GM12864 (cell line): ENCODE data around the gene MYMK.

Source experiments
- DNase-seq: peaks from one replicate; pipeline ENCODE4 v3.0.0-alpha.2; 2011; ENCODE audit warnings: low read depth
- H3K4me3 ChIP-seq: 2 replicates; pipeline ENCODE4 v1.5.1; 2011; ENCODE audit warnings: mild to moderate bottlenecking, low read depth, low read length, control low read depth
- TF ChIP-seq, protein P1 (sequence below): IDR thresholded peaks from 2 replicates; pipeline ENCODE4 v1.5.1; 2011; ENCODE audit warnings: low read depth, mild to moderate bottlenecking, moderate library complexity, low read length, control low read depth, inconsistent platforms; ENCODE audit errors: missing control alignments

MYMK gene

GRCh38 chr9:133563291-133563796, 38.6 kb upstream of the MYMK start:
- no peak for DNase-seq
- TF ChIP-seq, protein P1, sequence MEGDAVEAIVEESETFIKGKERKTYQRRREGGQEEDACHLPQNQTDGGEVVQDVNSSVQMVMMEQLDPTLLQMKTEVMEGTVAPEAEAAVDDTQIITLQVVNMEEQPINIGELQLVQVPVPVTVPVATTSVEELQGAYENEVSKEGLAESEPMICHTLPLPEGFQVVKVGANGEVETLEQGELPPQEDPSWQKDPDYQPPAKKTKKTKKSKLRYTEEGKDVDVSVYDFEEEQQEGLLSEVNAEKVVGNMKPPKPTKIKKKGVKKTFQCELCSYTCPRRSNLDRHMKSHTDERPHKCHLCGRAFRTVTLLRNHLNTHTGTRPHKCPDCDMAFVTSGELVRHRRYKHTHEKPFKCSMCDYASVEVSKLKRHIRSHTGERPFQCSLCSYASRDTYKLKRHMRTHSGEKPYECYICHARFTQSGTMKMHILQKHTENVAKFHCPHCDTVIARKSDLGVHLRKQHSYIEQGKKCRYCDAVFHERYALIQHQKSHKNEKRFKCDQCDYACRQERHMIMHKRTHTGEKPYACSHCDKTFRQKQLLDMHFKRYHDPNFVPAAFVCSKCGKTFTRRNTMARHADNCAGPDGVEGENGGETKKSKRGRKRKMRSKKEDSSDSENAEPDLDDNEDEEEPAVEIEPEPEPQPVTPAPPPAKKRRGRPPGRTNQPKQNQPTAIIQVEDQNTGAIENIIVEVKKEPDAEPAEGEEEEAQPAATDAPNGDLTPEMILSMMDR: no peak

DNA sequence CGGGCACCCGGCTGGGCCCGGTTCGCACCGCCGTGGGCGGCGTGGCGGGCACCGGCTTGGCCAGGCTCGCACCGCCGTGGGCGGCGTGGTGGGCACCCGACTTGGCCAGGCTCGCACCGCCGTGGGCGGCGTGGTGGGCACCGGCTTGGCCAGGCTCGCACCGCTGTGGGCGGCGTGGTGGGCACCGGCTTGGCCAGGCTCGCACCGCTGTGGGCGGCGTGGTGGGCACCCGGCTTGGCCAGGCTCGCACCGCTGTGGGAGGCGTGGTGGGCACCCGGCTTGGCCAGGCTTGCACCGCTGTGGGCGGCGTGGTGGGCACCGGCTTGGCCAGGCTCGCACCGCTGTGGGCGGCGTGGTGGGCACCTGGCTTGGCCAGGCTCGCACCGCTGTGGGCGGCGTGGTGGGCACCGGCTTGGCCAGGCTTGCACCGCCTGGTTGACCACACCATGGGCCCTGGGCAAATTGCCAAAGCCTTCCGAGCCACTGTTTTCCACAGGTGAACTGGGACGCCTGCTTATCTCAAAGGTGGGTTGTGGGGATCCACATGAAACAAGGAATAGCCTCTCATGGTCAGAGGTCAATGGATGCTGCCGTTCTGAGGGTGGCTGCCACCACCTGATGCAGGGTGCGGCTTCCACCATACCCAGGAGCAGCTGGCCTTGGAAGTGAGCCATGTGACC, 38.0 kb upstream of the MYMK start:
- no peak for DNase-seq
- no peak overlapping the region for H3K4me3 ChIP-seq
- TF ChIP-seq, protein P1: no peak

More at GRCh38 chr9:133563291-133563796, 38.6 kb upstream of the MYMK start:
- no peak overlapping the region for H3K4me3 ChIP-seq

DNA sequence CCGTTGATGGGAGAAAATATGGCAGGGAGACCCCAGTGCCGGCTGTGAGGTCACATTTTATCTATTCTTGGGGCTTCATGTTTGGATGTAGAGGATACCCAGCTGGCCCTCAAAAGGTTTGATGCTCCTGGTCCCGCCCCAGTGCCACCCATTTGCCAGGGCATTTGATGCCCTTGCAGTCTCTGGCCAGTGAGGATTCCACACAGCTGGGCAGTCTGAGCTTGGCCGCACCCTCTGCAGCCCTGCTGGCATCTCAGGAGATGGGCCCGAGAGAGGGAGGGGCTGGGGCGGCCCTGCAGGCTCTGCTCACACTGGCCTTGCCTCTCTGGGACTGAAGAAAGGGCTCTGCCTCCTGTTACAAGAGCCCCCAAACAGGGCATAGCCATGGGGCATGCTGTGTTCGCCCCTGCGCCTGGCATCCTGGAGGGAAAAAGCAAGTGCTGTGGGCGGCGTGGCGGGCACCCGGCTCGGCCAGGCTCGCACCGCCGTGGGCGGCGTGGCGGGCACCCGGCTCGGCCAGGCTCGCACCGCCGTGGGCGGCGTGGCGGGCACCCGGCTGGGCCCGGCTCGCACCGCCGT, 37.3 kb upstream of the MYMK start:
- no peak for DNase-seq
- TF ChIP-seq, protein P1: no peak
- H3K4me3 ChIP-seq: no peak overlapping the region

DNA sequence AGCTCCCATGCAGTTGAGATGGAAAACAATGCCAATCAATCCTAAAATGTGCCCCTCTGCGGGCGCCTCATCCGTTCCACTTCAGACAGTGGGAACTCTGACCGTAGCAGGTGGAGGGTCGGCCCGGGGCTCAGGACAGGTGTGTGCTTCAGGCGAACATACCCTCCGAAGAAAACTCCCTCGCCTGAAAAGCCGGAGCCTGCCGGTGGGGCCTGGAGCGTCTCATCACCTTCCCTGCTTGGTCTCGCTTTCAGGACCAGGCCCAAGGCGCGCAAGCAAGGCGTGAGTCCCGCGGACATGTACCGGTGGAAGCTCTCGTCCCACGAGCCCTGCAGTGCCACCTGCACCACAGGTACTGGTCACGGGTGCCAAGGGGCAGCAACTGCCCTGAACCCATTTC, 36.2 kb upstream of the MYMK start:
- DNase-seq: no peak
- TF ChIP-seq, protein P1: no peak
- H3K4me3 ChIP-seq: no peak overlapping the region

- TF ChIP-seq, protein P1: no peak
- no peak for DNase-seq
- no peak overlapping the region for H3K4me3 ChIP-seq
Measured at GRCh38 chr9:133560311-133560710, 35.6 kb upstream of the MYMK start.

GRCh38 chr9:133558191-133559126, 33.7 kb upstream of the MYMK start:
- no peak for DNase-seq
- TF ChIP-seq, protein P1: no peak
- H3K4me3 ChIP-seq: no peak overlapping the region; the same call in 1 of the 2 replicates
